ENCODE measurements around the gene MROH7.

GRCh38 chr1:54741531-54741930 is 99.9 kb downstream of the MROH7 start:
- no peak for TF ChIP-seq CTCF (IDR thresholded peaks at IDR 0.05)
- TF ChIP-seq POLR2A (IDR thresholded peaks at IDR 0.05): no peak
